OCI-LY7 (cell line): Measurements from ENCODE around the gene PROB1. TPM values are rescaled to one million over a fixed set of nuclear protein-coding genes. Genes with fewer than 3 reads are reported as not detected.

Source experiments
- BruUV-seq: library from RNA; stranded (reverse); fragments of 400-500 nt; replicated peaks from 2 replicates; lab custom pipeline; 2021; lab: Mats Ljungman, UMichigan
- CTCF ChIA-PET: fragments of 300-600 bp; sonication (Branson Sonifier 250); formaldehyde crosslinking; loops from one replicate; lab custom pipeline; 2022; ENCODE audit warnings: antibody characterized with exemption; ENCODE audit not compliant: unreplicated experiment; lab: Charles Lee
- POLR2A ChIA-PET: fragments of 300-600 bp; sonication (Branson Sonifier 250); formaldehyde crosslinking; loops from one replicate; lab custom pipeline; 2022; ENCODE audit warnings: antibody characterized with exemption; lab: Charles Lee
- DNase-seq: peaks from one replicate; pipeline ENCODE4 v3.0.0-alpha.2; 2015; ENCODE audit warnings: low spot score
- H2AFZ ChIP-seq: fragments of 200-600 bp; sonication (generic), shearing (Covaris generic); 2 replicates; pipeline ENCODE4 v1.6.1; 2014; ENCODE audit warnings: mild to moderate bottlenecking, antibody characterized with exemption, low read length, moderate library complexity
- H3K27ac ChIP-seq: fragments of 200-600 bp; sonication (generic); 2 replicates; pipeline ENCODE4 v1.5.1; 2014; ENCODE audit warnings: mixed run types, low read depth, mild to moderate bottlenecking, moderate library complexity, low read length, inconsistent platforms; ENCODE audit not compliant: poor library complexity, severe bottlenecking
- H3K36me3 ChIP-seq: fragments of 200-600 bp; sonication (generic); 2 replicates; pipeline ENCODE4 v1.6.1; 2014; ENCODE audit warnings: mild to moderate bottlenecking, antibody characterized with exemption, low read length, moderate library complexity, mixed read lengths; ENCODE audit not compliant: insufficient read depth
- H3K4me1 ChIP-seq: fragments of 200-600 bp; sonication (generic); 2 replicates; pipeline ENCODE4 v1.5.1; 2014; ENCODE audit warnings: mild to moderate bottlenecking, low read length; ENCODE audit not compliant: insufficient read depth, poor library complexity, severe bottlenecking
- H3K4me2 ChIP-seq: fragments of 200-600 bp; sonication (generic); 2 replicates; pipeline ENCODE4 v1.6.1; 2014; ENCODE audit warnings: mild to moderate bottlenecking, low read length
- H3K4me3 ChIP-seq: fragments of 200-600 bp; sonication (generic); 2 replicates; pipeline ENCODE4 v1.5.1; 2014; ENCODE audit warnings: mild to moderate bottlenecking, low read depth, low read length; ENCODE audit not compliant: poor library complexity, severe bottlenecking
- H3K79me2 ChIP-seq: fragments of 200-600 bp; sonication (generic); 2 replicates; pipeline ENCODE4 v1.6.1; 2016; ENCODE audit warnings: low read depth, mild to moderate bottlenecking, low read length, moderate library complexity, mixed read lengths; ENCODE audit not compliant: insufficient read depth
- H3K9me2 ChIP-seq: fragments of 200-600 bp; sonication (generic); 2 replicates; pipeline ENCODE4 v1.6.1; 2016; ENCODE audit warnings: mild to moderate bottlenecking, low read length, mixed read lengths; ENCODE audit not compliant: insufficient read depth
- H3K9me3 ChIP-seq: fragments of 200-600 bp; sonication (generic); 2 replicates; pipeline ENCODE4 v1.6.1; 2014; ENCODE audit warnings: mild to moderate bottlenecking, mixed run types, low read length, mixed read lengths
- H4K20me1 ChIP-seq: fragments of 200-600 bp; sonication (generic); 2 replicates; pipeline ENCODE4 v1.6.1; 2014; ENCODE audit warnings: mild to moderate bottlenecking, antibody characterized with exemption, low read length, moderate library complexity, mixed read lengths; ENCODE audit not compliant: insufficient read depth
- EZH2phosphoT487 ChIP-seq: fragments of 200-600 bp; sonication (generic); IDR thresholded peaks from 2 replicates; pipeline ENCODE4 v1.6.1; 2018; ENCODE audit warnings: low read depth, borderline replicate concordance, mild to moderate bottlenecking, mixed run types, antibody characterized with exemption, low read length, moderate library complexity, mixed read lengths
- intact Hi-C: fragments of 100-400 bp; cut with micrococcal nuclease; formaldehyde crosslinking; loops from one replicate; pipeline ENCODE4 v1.10.0; 2022; ENCODE audit not compliant: unreplicated experiment
- total RNA-seq, 2 experiments: library from RNA; depleted of rRNA in 1 of 2; stranded (reverse); fragments of >200 nt in 1 of 2; shearing (Covaris generic) in 1 of 2; gene quantifications; 2 replicates each; pipeline ENCODE4 v1.2.3, GENCODE V29; 2014 to 2022
- TF ChIP-seq, protein P1 (sequence below): fragments of 200-600 bp; sonication (generic); conservative IDR thresholded peaks from 2 replicates; pipeline ENCODE4 v1.5.1; 2014; ENCODE audit warnings: mild to moderate bottlenecking, antibody characterized with exemption, low read length, moderate library complexity, mixed read lengths

Gene PROB1
- total RNA-seq, 2 experiments from 2014 or later, result 4.6 to 5.9 TPM

- Histone ChIP-seq H3K9me2 (no peaks in the 10 kb centered on the region), H3K9me3 (no peaks in the 10 kb centered on the region), H2AFZ (no peak overlapping the region), H3K4me1 (peaks cover 5% of the 10 kb centered on the region), H3K36me3 (peaks cover 48% of the 10 kb centered on the region), H3K79me2 (no peaks in the 10 kb centered on the region), H3K4me2 (no peak overlapping the region), H3K27ac (no peak overlapping the region), H3K4me3 (no peak overlapping the region), H4K20me1 (no peaks in the 10 kb centered on the region)
- BruUV-seq, result TSS peak; percentile 40
- ChIA-PET CTCF (interaction anchor here (1.4 kb wide), 1 partner anchor 9 kb away, joined by 3 read pairs; no protein-coding TSS in a partner anchor), POLR2A (interaction anchor here (0.6 to 1.0 kb wide), 2 partner anchors 15 to 64 kb away, joined by 4 to 5 read pairs; no protein-coding TSS in a partner anchor)
- TF ChIP-seq, protein P1, sequence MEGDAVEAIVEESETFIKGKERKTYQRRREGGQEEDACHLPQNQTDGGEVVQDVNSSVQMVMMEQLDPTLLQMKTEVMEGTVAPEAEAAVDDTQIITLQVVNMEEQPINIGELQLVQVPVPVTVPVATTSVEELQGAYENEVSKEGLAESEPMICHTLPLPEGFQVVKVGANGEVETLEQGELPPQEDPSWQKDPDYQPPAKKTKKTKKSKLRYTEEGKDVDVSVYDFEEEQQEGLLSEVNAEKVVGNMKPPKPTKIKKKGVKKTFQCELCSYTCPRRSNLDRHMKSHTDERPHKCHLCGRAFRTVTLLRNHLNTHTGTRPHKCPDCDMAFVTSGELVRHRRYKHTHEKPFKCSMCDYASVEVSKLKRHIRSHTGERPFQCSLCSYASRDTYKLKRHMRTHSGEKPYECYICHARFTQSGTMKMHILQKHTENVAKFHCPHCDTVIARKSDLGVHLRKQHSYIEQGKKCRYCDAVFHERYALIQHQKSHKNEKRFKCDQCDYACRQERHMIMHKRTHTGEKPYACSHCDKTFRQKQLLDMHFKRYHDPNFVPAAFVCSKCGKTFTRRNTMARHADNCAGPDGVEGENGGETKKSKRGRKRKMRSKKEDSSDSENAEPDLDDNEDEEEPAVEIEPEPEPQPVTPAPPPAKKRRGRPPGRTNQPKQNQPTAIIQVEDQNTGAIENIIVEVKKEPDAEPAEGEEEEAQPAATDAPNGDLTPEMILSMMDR, result no peak
- no peak for TF ChIP-seq EZH2phosphoT487
- intact Hi-C loops, result no loop called here
- DNase-seq, result no peak
Observed at GRCh38 chr5:139377226-139377625, 17.7 kb downstream of the PROB1 start.

DNA sequence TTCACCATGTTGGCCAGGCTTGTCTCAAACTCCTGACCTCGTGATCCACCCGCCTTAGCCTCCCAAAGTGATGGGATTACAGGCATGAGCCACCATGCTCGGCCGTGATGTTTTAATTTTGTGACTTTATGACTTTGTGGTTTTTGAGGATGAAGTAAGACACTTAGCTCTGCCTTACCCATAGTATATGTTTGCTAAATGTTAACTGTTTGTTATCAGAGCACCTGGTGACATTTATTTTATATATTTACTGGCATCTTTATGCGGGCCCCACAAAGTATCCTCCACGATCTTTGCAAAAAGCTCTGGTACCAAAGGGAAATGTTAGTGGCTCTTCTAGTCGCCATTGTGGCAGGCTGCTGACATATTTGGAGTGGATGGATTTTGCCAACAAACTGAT lies 18.5 kb downstream of the PROB1 start:
- Histone ChIP-seq H3K4me3 (no peak overlapping the region), H3K27ac (no peak overlapping the region), H2AFZ (no peak overlapping the region), H3K9me2 (no peaks in the 10 kb centered on the region), H3K4me2 (no peak overlapping the region), H3K79me2 (no peaks in the 10 kb centered on the region), H3K4me1 (no peaks in the 10 kb centered on the region), H3K9me3 (no peaks in the 10 kb centered on the region), H3K36me3 (peaks cover 57% of the 10 kb centered on the region), H4K20me1 (no peaks in the 10 kb centered on the region)
- ChIA-PET CTCF (no interaction called here), POLR2A (interaction anchor here (0.6 to 1.2 kb wide), 3 partner anchors 13 to 88 kb away, joined by 3 to 5 read pairs (median 5); partner anchors contain the start of gene MZB1)
- BruUV-seq, result no TSS peak
- TF ChIP-seq EZH2phosphoT487, result no peak
- TF ChIP-seq, protein P1, result no peak
- no peak for DNase-seq
- intact Hi-C loops, result no loop called here

DNA sequence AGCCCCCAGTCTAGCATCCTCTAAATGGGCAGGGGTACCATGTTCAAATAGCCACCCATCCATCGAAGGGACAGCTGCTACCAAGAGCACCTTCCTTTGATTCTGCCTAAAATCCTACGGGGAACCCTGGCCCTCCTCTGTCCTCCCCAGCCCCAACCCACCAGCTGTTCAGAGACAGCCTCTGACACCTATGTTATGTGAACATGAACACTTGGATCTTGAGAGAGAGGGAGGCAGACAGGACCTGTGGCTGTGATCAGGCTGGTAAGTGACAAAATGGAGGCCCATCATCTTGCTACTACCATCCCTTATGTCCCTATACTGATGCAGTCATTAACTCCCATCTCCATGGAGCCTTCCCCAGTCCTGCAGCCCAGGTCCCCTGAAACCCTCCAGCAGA lies 20.0 kb downstream of the PROB1 start:
- H3K4me2 ChIP-seq, result no peak overlapping the region
- H3K27ac ChIP-seq, result no peak overlapping the region
- no peaks in the 10 kb centered on the region for H3K9me3 ChIP-seq
- no peak for TF ChIP-seq EZH2phosphoT487
- no TSS peak for BruUV-seq
- DNase-seq, result no peak
- H3K4me3 ChIP-seq, result no peak overlapping the region
- no peak overlapping the region for H2AFZ ChIP-seq
- no peaks in the 10 kb centered on the region for H4K20me1 ChIP-seq
- H3K9me2 ChIP-seq, result no peaks in the 10 kb centered on the region
- intact Hi-C loops, result no loop called here
- ChIA-PET CTCF (interaction anchor here (0.6 kb wide), 1 partner anchor 357 kb away, joined by 3 read pairs; no protein-coding TSS in a partner anchor), POLR2A (no interaction called here)
- H3K36me3 ChIP-seq, result peaks cover 70% of the 10 kb centered on the region
- H3K79me2 ChIP-seq, result no peaks in the 10 kb centered on the region
- no peaks in the 10 kb centered on the region for H3K4me1 ChIP-seq
